IMR-90 (cell line): ENCODE data around the gene WSB1. TPM values are rescaled to one million over a fixed set of nuclear protein-coding genes. Genes with fewer than 3 reads are reported as not detected.

Experiments
- ATAC-seq: fragments of 200-7000 bp; cut with Tn5 transposase; 2 replicates; pipeline ENCODE4 v1.9.1; 2020; ENCODE audit warnings: low read depth, mild to moderate bottlenecking, moderate library complexity
- BruUV-seq: library from RNA; stranded (reverse); fragments of 400-500 nt; replicated peaks from 2 replicates; lab custom pipeline; 2021; lab: Mats Ljungman, UMichigan
- CTCF ChIA-PET: fragments of 300-600 bp; formaldehyde crosslinking; extraction: SDS; loops from one replicate; lab custom pipeline; 2021; ENCODE audit warnings: antibody characterized with exemption; lab: Yijun Ruan, JAX
- POLR2A ChIA-PET: fragments of 300-600 bp; sonication (Branson Sonifier 250); formaldehyde crosslinking; loops from one replicate; lab custom pipeline; 2022; ENCODE audit warnings: antibody characterized with exemption; ENCODE audit not compliant: unreplicated experiment; lab: Charles Lee
- DNase-seq: peaks from one replicate; pipeline ENCODE4 v3.0.0; 2013
- H2AFZ ChIP-seq: replicated peaks from 2 replicates; pipeline ENCODE3; 2013; ENCODE audit warnings: low read length, mild to moderate bottlenecking; ENCODE audit not compliant: poor library complexity
- H2AK5ac ChIP-seq: 2 replicates; pipeline ENCODE4 v1.6.1; 2013; ENCODE audit warnings: low read depth, low read length, inconsistent platforms
- H2AK9ac ChIP-seq: replicated peaks from 2 replicates; pipeline ENCODE3; 2013; ENCODE audit warnings: mild to moderate bottlenecking, low read depth, low read length, moderate library complexity; ENCODE audit not compliant: poor library complexity
- H2BK120ac ChIP-seq: 2 replicates; pipeline ENCODE4 v1.6.1; 2013; ENCODE audit warnings: low read depth, low read length, inconsistent platforms
- H2BK15ac ChIP-seq: 3 replicates; pipeline ENCODE4 v1.6.1; 2013; ENCODE audit warnings: low read depth, low read length, inconsistent platforms
- H2BK20ac ChIP-seq: 2 replicates; pipeline ENCODE4 v1.6.1; 2013; ENCODE audit warnings: low read depth, mild to moderate bottlenecking, inconsistent platforms, low read length, moderate library complexity
- H2BK5ac ChIP-seq: 2 replicates; pipeline ENCODE4 v1.6.1; 2013; ENCODE audit warnings: mild to moderate bottlenecking, low read depth, low read length, inconsistent platforms; ENCODE audit not compliant: poor library complexity, severe bottlenecking
- H3K14ac ChIP-seq: replicated peaks from 2 replicates; pipeline ENCODE4 v1.6.1; 2013; ENCODE audit warnings: low read depth, low read length, inconsistent platforms
- H3K18ac ChIP-seq: 2 replicates; pipeline ENCODE4 v1.6.1; 2013; ENCODE audit warnings: low read depth, low read length, control low read depth
- H3K23ac ChIP-seq: 2 replicates; pipeline ENCODE4 v1.6.1; 2013; ENCODE audit warnings: low read depth, low read length, inconsistent platforms
- H3K27ac ChIP-seq: 2 replicates; pipeline ENCODE4 v1.5.1; 2013; ENCODE audit warnings: mild to moderate bottlenecking, control low read depth, low read length; ENCODE audit not compliant: insufficient read depth
- H3K27me3 ChIP-seq: 2 replicates; pipeline ENCODE4 v1.6.1; 2013; ENCODE audit warnings: low read length; ENCODE audit not compliant: control insufficient read depth, insufficient read depth
- H3K36me3 ChIP-seq: 2 replicates; pipeline ENCODE4 v1.6.1; 2013; ENCODE audit warnings: low read length, mixed read lengths; ENCODE audit not compliant: control insufficient read depth, insufficient read depth
- H3K4ac ChIP-seq: 2 replicates; pipeline ENCODE4 v1.6.1; 2013; ENCODE audit warnings: low read depth, low read length, inconsistent platforms
- H3K4me1 ChIP-seq: 2 replicates; pipeline ENCODE4 v1.6.1; 2013; ENCODE audit warnings: low read length, mixed read lengths; ENCODE audit not compliant: control insufficient read depth, insufficient read depth
- H3K4me2 ChIP-seq: 2 replicates; pipeline ENCODE4 v1.6.1; 2013; ENCODE audit warnings: low read depth, mild to moderate bottlenecking, control low read depth, low read length, moderate library complexity
- H3K4me3 ChIP-seq: 2 replicates; pipeline ENCODE4 v1.5.1; 2013; ENCODE audit warnings: low read depth, mild to moderate bottlenecking, control low read depth, low read length, moderate library complexity; ENCODE audit not compliant: insufficient read depth
- H3K56ac ChIP-seq: 2 replicates; pipeline ENCODE4 v1.6.1; 2013; ENCODE audit warnings: low read length, inconsistent platforms; ENCODE audit not compliant: insufficient read depth; ENCODE audit errors: extremely low read depth
- H3K79me1 ChIP-seq, 2 experiments: 2 replicates each; pipeline ENCODE4 v1.6.1; 2013; ENCODE audit warnings: low read length in 2 of 2, inconsistent platforms in 1 of 2, low read depth in 1 of 2
- H3K9ac ChIP-seq: 2 replicates; pipeline ENCODE4 v1.6.1; 2013; ENCODE audit warnings: low read depth, low read length, control low read depth
- H3K9me1 ChIP-seq: 2 replicates; pipeline ENCODE4 v1.6.1; 2013; ENCODE audit warnings: low read length, inconsistent platforms; ENCODE audit not compliant: insufficient read depth
- H3K9me3 ChIP-seq: 2 replicates; pipeline ENCODE4 v1.6.1; 2013; ENCODE audit warnings: low read length; ENCODE audit not compliant: control insufficient read depth, insufficient read depth
- H4K20me1 ChIP-seq: 2 replicates; pipeline ENCODE4 v1.6.1; 2013; ENCODE audit warnings: low read length, inconsistent platforms; ENCODE audit not compliant: insufficient read depth
- H4K5ac ChIP-seq: 2 replicates; pipeline ENCODE4 v1.6.1; 2013; ENCODE audit warnings: mild to moderate bottlenecking, low read depth, low read length, control low read depth
- H4K8ac ChIP-seq, 2 experiments: 2 replicates each; pipeline ENCODE4 v1.6.1; 2013; ENCODE audit warnings: low read depth in 2 of 2, low read length in 2 of 2, control low read depth in 1 of 2, inconsistent platforms in 1 of 2
- H4K91ac ChIP-seq: 2 replicates; pipeline ENCODE4 v1.6.1; 2013; ENCODE audit warnings: low read depth, low read length, inconsistent platforms; ENCODE audit not compliant: insufficient read depth
- BHLHE40 ChIP-seq: fragments of 150-350 bp; IDR thresholded peaks from 2 replicates; pipeline ENCODE4 v1.6.1; 2016; ENCODE audit warnings: mild to moderate bottlenecking, low read depth, low read length
- CEBPB ChIP-seq: IDR thresholded peaks from 2 replicates; pipeline ENCODE4 v1.6.1; 2012; ENCODE audit warnings: low read depth, low read length, improper control_type of control experiment
- CTCF ChIP-seq: conservative IDR thresholded peaks from 2 replicates; pipeline ENCODE4 v1.5.1; 2012; ENCODE audit warnings: mild to moderate bottlenecking, low read depth, low read length, improper control_type of control experiment
- ELK1 ChIP-seq: fragments of 150-350 bp; IDR thresholded peaks from 2 replicates; pipeline ENCODE4 v1.6.1; 2016; ENCODE audit warnings: low read depth, mild to moderate bottlenecking, low read length, moderate library complexity, borderline replicate concordance
- MAFK ChIP-seq: IDR thresholded peaks from 2 replicates; pipeline ENCODE4 v1.6.1; 2012; ENCODE audit warnings: low read depth, low read length, improper control_type of control experiment
- MAZ ChIP-seq: IDR thresholded peaks from 2 replicates; pipeline ENCODE4 v1.6.1; 2012; ENCODE audit warnings: low read depth, mild to moderate bottlenecking, low read length, improper control_type of control experiment, moderate library complexity, borderline replicate concordance
- MXI1 ChIP-seq: IDR thresholded peaks from 2 replicates; pipeline ENCODE4 v1.6.1; 2012; ENCODE audit warnings: low read depth, mild to moderate bottlenecking, low read length, moderate library complexity, borderline replicate concordance
- NFE2L2 ChIP-seq: fragments of 150-350 bp; IDR thresholded peaks from 2 replicates; pipeline ENCODE4 v1.6.1; 2016; ENCODE audit warnings: low read depth, mild to moderate bottlenecking, low read length
- POLR2A ChIP-seq: IDR thresholded peaks from 2 replicates; pipeline ENCODE4 v1.6.1; 2012; ENCODE audit warnings: mild to moderate bottlenecking, low read depth, low read length
- RAD21 ChIP-seq: IDR thresholded peaks from 2 replicates; pipeline ENCODE4 v1.6.1; 2012; ENCODE audit warnings: low read length, improper control_type of control experiment
- RCOR1 ChIP-seq: IDR thresholded peaks from 2 replicates; pipeline ENCODE4 v1.6.1; 2012; ENCODE audit warnings: mild to moderate bottlenecking, low read length, improper control_type of control experiment; ENCODE audit not compliant: insufficient replicate concordance
- RFX5 ChIP-seq: IDR thresholded peaks from 2 replicates; pipeline ENCODE4 v1.8.0; 2012; ENCODE audit warnings: low read depth, mild to moderate bottlenecking, low read length, moderate library complexity
- SMC3 ChIP-seq: fragments of 150-350 bp; IDR thresholded peaks from 2 replicates; pipeline ENCODE4 v1.6.1; 2016; ENCODE audit warnings: low read depth, mild to moderate bottlenecking, antibody characterized with exemption, low read length, moderate library complexity
- WGBS, 2 experiments: methylation state at CpG; one replicate each; pipeline versions ENCODE4 v1.1.5 to v1.1.7; 2013; ENCODE audit warnings: missing lambda C conversion rate in 2 of 2; ENCODE audit not compliant: insufficient read length in 1 of 2; ENCODE audit errors: extremely low coverage in 2 of 2; 5-methylcytosine and 5-hydroxymethylcytosine counted together
- dilution Hi-C: fragments of 300-500 bp; cut with HindIII; formaldehyde crosslinking; loops from one replicate; pipeline ENCODE4 v1.14.3; 2018; ENCODE audit warnings: low sequenced_read_pairs; ENCODE audit not compliant: unreplicated experiment
- in situ Hi-C: fragments of 300-500 bp; cut with MboI; formaldehyde crosslinking; loops from 3 replicates; pipeline ENCODE4 v1.14.3; 2019; ENCODE audit warnings: low sequenced_read_pairs, inconsistent platforms, mixed read lengths
- intact Hi-C: fragments of 100-400 bp; cut with micrococcal nuclease; formaldehyde crosslinking; loops from 2 replicates; pipeline ENCODE4 v1.10.0; 2022
- polyA plus RNA-seq, 3 experiments: library from polyadenylated mRNA; depleted of rRNA; stranded (reverse); fragments of >200 nt; gene quantifications; 2 replicates each; pipeline ENCODE4 v1.2.3, GENCODE V29; 2012; ENCODE audit warnings: low replicate concordance in 1 of 3
- total RNA-seq: library from RNA; depleted of rRNA; stranded (reverse); fragments of >200 nt; gene quantifications from 2 replicates; pipeline ENCODE4 v1.2.3, GENCODE V29; 2012

Gene WSB1
- total and polyA plus RNA-seq, 2 of the 4 experiments (the other 2 are of a cell fraction): 140 to 266 TPM

GRCh38 chr17:27244491-27245223, 49.3 kb upstream of the WSB1 start:
- no TSS peak for BruUV-seq
- H2BK5ac ChIP-seq: peak overlapping the region; percentile 96
- dilution Hi-C loops (loop anchor here (25.0 kb wide), 1 partner anchor 93 kb away; no protein-coding TSS in a partner anchor), intact Hi-C loops (loop anchor here (1.0 to 10.0 kb wide), 5 partner anchors 50 to 356 kb away; partner anchors contain the start of genes KSR1 and WSB1), in situ Hi-C loops (loop anchor here (5.0 to 25.0 kb wide), 5 partner anchors 53 to 518 kb away; no protein-coding TSS in a partner anchor)
- peak overlapping the region; percentile 91 for H2AK9ac ChIP-seq
- peak overlapping the region; percentile 78 for H3K27ac ChIP-seq
- peak overlapping the region; percentile 89 for H3K18ac ChIP-seq
- WGBS, 2 experiments: 66% methylated on average over 7 of the region's 16 CpGs; no CpG with 5 or more reads in 1 of the 2 experiments
- H2BK20ac ChIP-seq: peak overlapping the region; percentile 93
- H3K14ac ChIP-seq: peak overlapping the region; percentile 90
- ATAC-seq (peak; percentile 74), DNase-seq (peak; percentile 96)
- no peaks in the 10 kb centered on the region for H4K20me1 ChIP-seq
- peak overlapping the region; percentile 87; the same call in 1 of the 2 replicates for H2AK5ac ChIP-seq
- H3K79me1 ChIP-seq: no peaks in the 10 kb centered on the region
- H3K9me1 ChIP-seq: peaks cover 11% of the 10 kb centered on the region; the same call in 1 of the 2 replicates
- peak overlapping the region; percentile 89 for H3K56ac ChIP-seq
- H3K23ac ChIP-seq: peak overlapping the region; percentile 93
- peak overlapping the region; percentile 18; the same call in 1 of the 2 replicates for H3K4me3 ChIP-seq
- ChIA-PET POLR2A (no interaction called here), CTCF (interaction anchor here (0.7 to 2.1 kb wide), 5 partner anchors 50 to 355 kb away, joined by 3 to 12 read pairs (median 3); no protein-coding TSS in a partner anchor)
- peak overlapping the region; percentile 66 for H4K5ac ChIP-seq
- H2BK120ac ChIP-seq: peak overlapping the region; percentile 96
- peak overlapping the region; percentile 71; the same call in 2 of the 3 replicates for H2BK15ac ChIP-seq
- peak overlapping the region; percentile 65 for H3K9ac ChIP-seq
- H3K4me2 ChIP-seq: peak overlapping the region; percentile 76
- peak overlapping the region; percentile 91 for H3K4ac ChIP-seq
- peaks cover 18% of the 10 kb centered on the region for H3K4me1 ChIP-seq
- no peaks in the 10 kb centered on the region; the same call in 1 of the 2 replicates for H3K27me3 ChIP-seq
- no peaks in the 10 kb centered on the region for H3K9me3 ChIP-seq
- H4K91ac ChIP-seq: peak overlapping the region; percentile 82
- peak overlapping the region; percentile 63 to 97 for H4K8ac ChIP-seq
- peak overlapping the region; percentile 88 for H2AFZ ChIP-seq
- no peaks in the 10 kb centered on the region for H3K36me3 ChIP-seq
- peak; percentile 60; the same call in 1 of the 2 replicates for TF ChIP-seq MXI1
- TF ChIP-seq CEBPB: peak; percentile 100
- TF ChIP-seq RCOR1: peak; percentile 44
- no peak for TF ChIP-seq NFE2L2
- TF ChIP-seq SMC3: no peak
- peak; percentile 76; the same call in 1 of the 2 replicates for TF ChIP-seq BHLHE40
- TF ChIP-seq RFX5: no peak
- TF ChIP-seq MAZ: no peak
- TF ChIP-seq POLR2A: no peak
- TF ChIP-seq ELK1: no peak
- TF ChIP-seq MAFK: no peak
- TF ChIP-seq CTCF: no peak
- no peak for TF ChIP-seq RAD21
